Measurements from ENCODE around the gene GPI.

DNA sequence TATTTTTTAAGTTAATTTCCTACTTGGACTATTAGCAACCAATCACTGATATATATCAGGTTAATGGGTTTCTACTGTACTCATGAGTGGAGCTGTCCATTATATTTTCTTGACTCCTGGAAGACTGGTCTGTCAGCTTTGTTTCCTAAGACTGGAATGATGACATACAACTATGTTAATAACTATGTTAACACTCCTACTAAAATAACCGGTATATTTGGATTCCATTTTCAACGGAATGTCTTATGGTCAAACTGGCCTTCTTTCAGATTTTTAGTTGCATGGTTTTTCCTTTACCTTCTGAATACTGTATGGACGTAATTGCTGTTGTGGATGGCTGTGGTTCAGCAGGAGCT is 45.8 kb upstream of the GPI start:
- TF ChIP-seq, protein P1, sequence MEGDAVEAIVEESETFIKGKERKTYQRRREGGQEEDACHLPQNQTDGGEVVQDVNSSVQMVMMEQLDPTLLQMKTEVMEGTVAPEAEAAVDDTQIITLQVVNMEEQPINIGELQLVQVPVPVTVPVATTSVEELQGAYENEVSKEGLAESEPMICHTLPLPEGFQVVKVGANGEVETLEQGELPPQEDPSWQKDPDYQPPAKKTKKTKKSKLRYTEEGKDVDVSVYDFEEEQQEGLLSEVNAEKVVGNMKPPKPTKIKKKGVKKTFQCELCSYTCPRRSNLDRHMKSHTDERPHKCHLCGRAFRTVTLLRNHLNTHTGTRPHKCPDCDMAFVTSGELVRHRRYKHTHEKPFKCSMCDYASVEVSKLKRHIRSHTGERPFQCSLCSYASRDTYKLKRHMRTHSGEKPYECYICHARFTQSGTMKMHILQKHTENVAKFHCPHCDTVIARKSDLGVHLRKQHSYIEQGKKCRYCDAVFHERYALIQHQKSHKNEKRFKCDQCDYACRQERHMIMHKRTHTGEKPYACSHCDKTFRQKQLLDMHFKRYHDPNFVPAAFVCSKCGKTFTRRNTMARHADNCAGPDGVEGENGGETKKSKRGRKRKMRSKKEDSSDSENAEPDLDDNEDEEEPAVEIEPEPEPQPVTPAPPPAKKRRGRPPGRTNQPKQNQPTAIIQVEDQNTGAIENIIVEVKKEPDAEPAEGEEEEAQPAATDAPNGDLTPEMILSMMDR (IDR thresholded peaks at IDR 0.05): no peak
- TF ChIP-seq POLR2A (IDR thresholded peaks at IDR 0.05): no peak
